Glutamatergic neuron (in vitro differentiated cells): ENCODE measurements around the gene PHOSPHO1. TPM values are rescaled to one million over a fixed set of nuclear protein-coding genes. Genes with fewer than 3 reads are reported as not detected.
A peak's percentile ranks its signal among the peaks of the same experiment; 100 is the strongest.

Experiments
- DNase-seq: peaks from one replicate; pipeline ENCODE4 v3.0.0; 2022
- H3K27ac Mint-ChIP-seq: one replicate; pipeline ENCODE4 v1.8.0; 2020; ENCODE audit warnings: mild to moderate bottlenecking, mixed read lengths, inconsistent platforms; ENCODE audit not compliant: unreplicated experiment
- H3K27me3 Mint-ChIP-seq: one replicate; pipeline ENCODE4 v1.8.0; 2020; ENCODE audit warnings: mild to moderate bottlenecking, moderate library complexity, mixed read lengths, inconsistent platforms; ENCODE audit not compliant: unreplicated experiment
- H3K36me3 Mint-ChIP-seq: one replicate; pipeline ENCODE4 v1.8.0; 2020; ENCODE audit warnings: mild to moderate bottlenecking, mixed read lengths, inconsistent platforms; ENCODE audit not compliant: unreplicated experiment
- H3K4me1 Mint-ChIP-seq: one replicate; pipeline ENCODE4 v1.8.0; 2020; ENCODE audit warnings: mild to moderate bottlenecking, low read depth, mixed read lengths, inconsistent platforms; ENCODE audit not compliant: unreplicated experiment
- H3K4me3 Mint-ChIP-seq: one replicate; pipeline ENCODE4 v1.8.0; 2020; ENCODE audit warnings: mild to moderate bottlenecking, mixed read lengths, inconsistent platforms; ENCODE audit not compliant: unreplicated experiment
- H3K9me3 Mint-ChIP-seq: one replicate; pipeline ENCODE4 v1.8.0; 2020; ENCODE audit warnings: mild to moderate bottlenecking, moderate library complexity, mixed read lengths, inconsistent platforms; ENCODE audit not compliant: unreplicated experiment
- CTCF ChIP-seq: fragments of 200-600 bp; sonication (generic); IDR thresholded peaks from one replicate; pipeline ENCODE4 v1.5.0; 2021; ENCODE audit not compliant: partially characterized antibody, unreplicated experiment
- total RNA-seq: library from RNA; stranded (reverse); fragmentation: NEBNext Ultra II Directional; extraction: Animal tissue kit (Norgen Biotek cat#: 25700); gene quantifications from one replicate; pipeline ENCODE4 v1.2.1, GENCODE V29; 2021; ENCODE audit not compliant: unreplicated experiment

PHOSPHO1 gene
- total RNA-seq, 1 donor from 2014 or later, result 0.22 TPM

- H3K4me3 Mint-ChIP-seq, result no peak overlapping the region
- H3K27ac Mint-ChIP-seq, result no peak overlapping the region
- no peak for DNase-seq
- no peaks in the 10 kb centered on the region for H3K4me1 Mint-ChIP-seq
- TF ChIP-seq CTCF, result no peak
- no peaks in the 10 kb centered on the region for H3K9me3 Mint-ChIP-seq
- H3K36me3 Mint-ChIP-seq, result no peaks in the 10 kb centered on the region
- peaks cover 5% of the 10 kb centered on the region for H3K27me3 Mint-ChIP-seq
Measured at GRCh38 chr17:49239963-49240362, 9.4 kb upstream of the PHOSPHO1 start.

- Mint-ChIP-seq H3K9me3 (no peaks in the 10 kb centered on the region), H3K4me1 (no peaks in the 10 kb centered on the region), H3K27ac (no peak overlapping the region), H3K4me3 (no peak overlapping the region), H3K36me3 (no peaks in the 10 kb centered on the region), H3K27me3 (peaks cover 8% of the 10 kb centered on the region)
- DNase-seq, result no peak
- no peak for TF ChIP-seq CTCF
Measured at GRCh38 chr17:49235896-49236295, 5.3 kb upstream of the PHOSPHO1 start.

- TF ChIP-seq CTCF, result no peak
- Mint-ChIP-seq H3K4me1 (no peaks in the 10 kb centered on the region), H3K27ac (no peak overlapping the region), H3K4me3 (no peak overlapping the region), H3K27me3 (peaks cover 8% of the 10 kb centered on the region), H3K9me3 (no peaks in the 10 kb centered on the region), H3K36me3 (no peaks in the 10 kb centered on the region)
- no peak for DNase-seq
Measured at GRCh38 chr17:49234509-49235080, 4.0 kb upstream of the PHOSPHO1 start.

GRCh38 chr17:49231563-49231894, 942 bp upstream of the PHOSPHO1 start:
- DNase-seq, result no peak
- TF ChIP-seq CTCF, result no peak
- Mint-ChIP-seq H3K4me3 (peak overlapping the region; percentile 85), H3K9me3 (no peaks in the 10 kb centered on the region), H3K36me3 (no peaks in the 10 kb centered on the region), H3K4me1 (no peaks in the 10 kb centered on the region), H3K27ac (no peak overlapping the region), H3K27me3 (peaks cover 9% of the 10 kb centered on the region)

GRCh38 chr17:49229805-49230600, 584 bp downstream of the PHOSPHO1 start:
- Mint-ChIP-seq H3K4me3 (peak overlapping the region; percentile 85), H3K27me3 (peaks cover 14% of the 10 kb centered on the region), H3K9me3 (no peaks in the 10 kb centered on the region), H3K36me3 (no peaks in the 10 kb centered on the region), H3K4me1 (no peaks in the 10 kb centered on the region), H3K27ac (no peak overlapping the region)
- TF ChIP-seq CTCF, result no peak
- DNase-seq, result no peak
